Neural cell (in vitro differentiated cells): Measurements from ENCODE around the gene CYP2W1.

Experiments used
- CTCF ChIP-seq: fragments of 450-650 bp; IDR thresholded peaks from 2 replicates; pipeline ENCODE4 v1.5.1; 2014; ENCODE audit warnings: antibody characterized with exemption, mild to moderate bottlenecking, moderate library complexity; ENCODE audit not compliant: poor library complexity, severe bottlenecking
- EP300 ChIP-seq: fragments of 450-650 bp; conservative IDR thresholded peaks from 2 replicates; pipeline ENCODE4 v1.6.1; 2014; ENCODE audit warnings: antibody characterized with exemption, mild to moderate bottlenecking, moderate library complexity; ENCODE audit not compliant: poor library complexity, severe bottlenecking
- EZH2 ChIP-seq: fragments of 200-600, 300-800 bp; shearing (Covaris generic), sonication (generic); IDR thresholded peaks from 2 replicates; pipeline ENCODE4 v1.6.1; 2014; ENCODE audit warnings: antibody characterized with exemption, low read length, borderline replicate concordance, mild to moderate bottlenecking; ENCODE audit not compliant: insufficient read depth, poor library complexity, severe bottlenecking
- MXI1 ChIP-seq: fragments of 450-650 bp; conservative IDR thresholded peaks from 2 replicates; pipeline ENCODE4 v1.6.1; 2014; ENCODE audit warnings: antibody characterized with exemption, mild to moderate bottlenecking; ENCODE audit not compliant: poor library complexity, severe bottlenecking
- POLR2AphosphoS5 ChIP-seq: IDR thresholded peaks from 2 replicates; pipeline ENCODE4 v1.6.1; 2012
- RAD21 ChIP-seq: fragments of 450-650 bp; conservative IDR thresholded peaks from 2 replicates; pipeline ENCODE4 v1.6.1; 2014; ENCODE audit warnings: antibody characterized with exemption, mild to moderate bottlenecking, moderate library complexity
- REST ChIP-seq: IDR thresholded peaks from 2 replicates; pipeline ENCODE4 v1.6.1; 2012; ENCODE audit warnings: borderline replicate concordance
- SMC3 ChIP-seq: fragments of 450-650 bp; conservative IDR thresholded peaks from 2 replicates; pipeline ENCODE4 v1.6.1; 2014; ENCODE audit warnings: antibody characterized with exemption, mild to moderate bottlenecking, moderate library complexity; ENCODE audit not compliant: poor library complexity
- TAF1 ChIP-seq: IDR thresholded peaks from 2 replicates; pipeline ENCODE4 v1.6.1; 2012; ENCODE audit warnings: low read depth

GRCh38 chr7:988426-988911, 5.5 kb downstream of the CYP2W1 start:
- TF ChIP-seq CTCF (no peak), TAF1 (no peak), EP300 (no peak), MXI1 (no peak), POLR2AphosphoS5 (no peak), REST (no peak), RAD21 (no peak), EZH2 (no peak), SMC3 (no peak)
